ENCODE data around the gene MAST2.

The MAST2 gene

GRCh38 chr1:45998020-45998617 lies 194.7 kb downstream of the MAST2 start:
- no peak for DNase-seq

- DNase-seq, result no peak
These were observed 196.1 kb downstream of the MAST2 start for GRCh38 chr1:45999507-45999906.

- no peak for DNase-seq
These were observed 197.8 kb downstream of the MAST2 start for GRCh38 chr1:46001081-46001785.

GRCh38 chr1:46002551-46003150 lies 199.2 kb downstream of the MAST2 start:
- DNase-seq, result no peak

GRCh38 chr1:46003315-46003714 lies 199.9 kb downstream of the MAST2 start:
- no peak for DNase-seq

GRCh38 chr1:46004492-46004891 lies 201.1 kb downstream of the MAST2 start:
- no peak for DNase-seq

- no peak for DNase-seq
These were observed 202.2 kb downstream of the MAST2 start for GRCh38 chr1:46005594-46005993.

GRCh38 chr1:46008585-46008984 lies 205.2 kb downstream of the MAST2 start:
- DNase-seq, result no peak

GRCh38 chr1:46010611-46011010 lies 207.2 kb downstream of the MAST2 start:
- no peak for DNase-seq

- no peak for DNase-seq
These were observed 207.8 kb downstream of the MAST2 start for GRCh38 chr1:46011121-46011695.

GRCh38 chr1:46012236-46012635 lies 208.8 kb downstream of the MAST2 start:
- no peak for DNase-seq

GRCh38 chr1:46013581-46013980 lies 210.2 kb downstream of the MAST2 start:
- DNase-seq, result no peak

GRCh38 chr1:46017876-46018503 lies 214.6 kb downstream of the MAST2 start:
- no peak for DNase-seq

- DNase-seq, result no peak
These were observed 215.9 kb downstream of the MAST2 start for GRCh38 chr1:46019348-46019747.

GRCh38 chr1:46020010-46020409 lies 216.6 kb downstream of the MAST2 start:
- DNase-seq, result no peak

GRCh38 chr1:46021046-46021996 lies 217.9 kb downstream of the MAST2 start:
- DNase-seq, result no peak

- DNase-seq, result no peak
These were observed 223.1 kb downstream of the MAST2 start for GRCh38 chr1:46026531-46026930.

GRCh38 chr1:46027788-46028573 lies 224.6 kb downstream of the MAST2 start:
- no peak for DNase-seq

- no peak for DNase-seq
These were observed 226.9 kb downstream of the MAST2 start for GRCh38 chr1:46030074-46030870.

- DNase-seq, result no peak
These were observed 227.7 kb downstream of the MAST2 start for GRCh38 chr1:46030876-46031660.
